Smooth muscle cell (in vitro differentiated cells): ENCODE results near the gene OTUB1. TPM values are rescaled to one million over a fixed set of nuclear protein-coding genes. Genes with fewer than 3 reads are reported as not detected.

ENCODE experiments used
- DNase-seq: peaks from one replicate; lab custom pipeline; 2025; ENCODE audit not compliant: unreplicated experiment; lab: John Stamatoyannopoulos, UW
- H2AFZ ChIP-seq: fragments of 200-600 bp; sonication (generic); 2 replicates; pipeline ENCODE4 v1.6.0; 2016; ENCODE audit warnings: antibody characterized with exemption, low read depth, mild to moderate bottlenecking
- H3F3A ChIP-seq: fragments of 200-600 bp; sonication (generic); 2 replicates; pipeline ENCODE4 v1.6.0; 2017; ENCODE audit warnings: antibody characterized with exemption, low read depth
- H3K27ac ChIP-seq: fragments of 200-600 bp; sonication (generic); 2 replicates; pipeline ENCODE4 v1.5.1; 2016; ENCODE audit warnings: low read depth, mild to moderate bottlenecking
- H3K27me3 ChIP-seq: fragments of 200-600 bp; sonication (generic); 2 replicates; pipeline ENCODE4 v1.6.1; 2016; ENCODE audit warnings: low read depth, mild to moderate bottlenecking
- H3K36me3 ChIP-seq: fragments of 200-600 bp; sonication (generic); 2 replicates; pipeline ENCODE4 v1.5.1; 2016; ENCODE audit warnings: low read depth
- H3K4me1 ChIP-seq: fragments of 200-600 bp; sonication (generic); 2 replicates; pipeline ENCODE4 v1.5.1; 2016; ENCODE audit warnings: low read depth
- H3K4me2 ChIP-seq: fragments of 200-600 bp; sonication (generic); 2 replicates; pipeline ENCODE4 v1.6.0; 2016; ENCODE audit warnings: mild to moderate bottlenecking
- H3K4me3 ChIP-seq: fragments of 200-600 bp; sonication (generic); 2 replicates; pipeline ENCODE4 v1.5.1; 2016; ENCODE audit warnings: mild to moderate bottlenecking
- H3K79me2 ChIP-seq: fragments of 200-600 bp; sonication (generic); 2 replicates; pipeline ENCODE4 v1.6.0; 2016; ENCODE audit warnings: low read depth, mild to moderate bottlenecking
- H3K9ac ChIP-seq: fragments of 200-600 bp; sonication (generic); 2 replicates; pipeline ENCODE4 v1.6.0; 2016; ENCODE audit warnings: low read depth
- H3K9me3 ChIP-seq: fragments of 200-600 bp; sonication (generic); replicated peaks from 2 replicates; pipeline ENCODE4 v1.5.1; 2016; ENCODE audit warnings: low read depth
- H4K20me1 ChIP-seq: fragments of 200-600 bp; sonication (generic); 2 replicates; pipeline ENCODE4 v1.6.0; 2016; ENCODE audit warnings: low read depth
- CTCF ChIP-seq: fragments of 200-600 bp; sonication (generic); IDR thresholded peaks from 2 replicates; pipeline ENCODE4 v1.5.1; 2017; ENCODE audit warnings: borderline replicate concordance, mild to moderate bottlenecking, antibody characterized with exemption; ENCODE audit not compliant: insufficient read depth, poor library complexity, severe bottlenecking
- WGBS: methylation state at CpG from one replicate; pipeline ENCODE4 v1.1.7; 2016; ENCODE audit warnings: low lambda C conversion rate; 5-methylcytosine and 5-hydroxymethylcytosine counted together
- polyA plus RNA-seq: library from polyadenylated mRNA; unstranded; fragments of >200 nt; fragmentation: Nextera tagmentation; extraction: Ambion mirVana; gene quantifications from 2 replicates; pipeline ENCODE4 v1.2.1, GENCODE V29; 2016
- total RNA-seq: library from RNA; depleted of rRNA; stranded (reverse); fragments of >200 nt; gene quantifications from 2 replicates; pipeline ENCODE4 v1.2.3, GENCODE V29; 2014

OTUB1 gene
- total and polyA plus RNA-seq, 2 experiments from 2014 or later: 71.5 to 164 TPM

GRCh38 chr11:64018310-64018709 lies 32.1 kb downstream of the OTUB1 start:
- no peaks in the 10 kb centered on the region for H3K79me2 ChIP-seq
- no peak overlapping the region for H3K4me2 ChIP-seq
- H3K9me3 ChIP-seq: no peaks in the 10 kb centered on the region
- no peaks in the 10 kb centered on the region for H3K27me3 ChIP-seq
- no peaks in the 10 kb centered on the region for H3F3A ChIP-seq
- no peaks in the 10 kb centered on the region for H3K36me3 ChIP-seq
- 98% methylated on average over 8 of the region's 8 CpGs for WGBS
- DNase-seq: no peak
- H2AFZ ChIP-seq: no peak overlapping the region
- no peak overlapping the region for H3K9ac ChIP-seq
- H4K20me1 ChIP-seq: peaks cover 10% of the 10 kb centered on the region
- TF ChIP-seq CTCF: no peak
- H3K27ac ChIP-seq: no peak overlapping the region
- H3K4me1 ChIP-seq: no peaks in the 10 kb centered on the region
- no peak overlapping the region for H3K4me3 ChIP-seq

DNA sequence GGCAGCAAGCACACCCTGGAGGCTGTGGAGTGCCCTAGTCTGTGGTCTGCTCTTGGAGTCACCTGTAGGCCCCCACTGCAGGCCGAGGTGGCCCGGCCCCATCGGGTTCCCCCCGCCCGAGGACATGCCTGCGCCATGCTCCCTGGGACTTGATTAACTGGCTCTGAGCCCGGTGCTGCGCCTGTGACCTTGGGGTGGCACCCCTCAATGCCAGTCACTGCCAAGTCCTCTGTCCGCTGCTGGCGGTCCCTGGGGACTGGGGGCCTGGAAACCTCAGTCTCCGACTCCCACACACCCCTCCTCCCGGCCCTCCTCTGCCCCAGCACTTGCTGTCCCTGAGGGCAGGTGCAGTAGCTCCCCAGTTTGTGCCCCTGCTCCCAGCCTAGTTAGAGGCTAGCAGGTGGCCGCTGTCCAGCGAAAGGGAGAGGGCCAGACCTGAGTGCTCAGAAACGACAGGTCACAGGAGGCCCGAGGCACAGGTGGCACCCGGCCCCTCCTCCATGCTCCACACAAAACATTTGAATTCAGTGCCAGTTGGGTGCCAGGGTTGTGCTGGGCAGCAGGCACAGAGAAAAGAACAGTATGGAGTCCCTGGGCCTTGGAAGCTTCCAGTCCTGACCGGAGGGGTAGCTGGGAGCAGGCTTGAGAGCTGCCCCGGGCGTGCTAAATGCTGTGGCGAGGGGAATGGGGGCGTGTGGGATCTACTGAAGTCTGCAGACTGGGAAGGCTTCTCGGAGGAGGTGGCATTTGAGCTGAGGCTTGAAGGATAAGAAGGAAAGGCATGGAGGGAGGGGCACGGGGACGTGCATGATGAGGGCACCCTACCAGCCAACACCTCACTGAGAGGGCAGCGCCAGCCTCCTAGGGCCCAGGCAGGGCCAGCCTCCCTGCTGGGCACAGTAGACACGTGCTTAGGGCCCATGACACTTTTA lies 33.1 kb downstream of the OTUB1 start:
- Histone ChIP-seq H3K4me2 (no peak overlapping the region), H2AFZ (no peak overlapping the region), H3K9me3 (no peaks in the 10 kb centered on the region), H4K20me1 (peaks cover 10% of the 10 kb centered on the region), H3K4me3 (no peak overlapping the region), H3K79me2 (no peaks in the 10 kb centered on the region), H3K36me3 (no peaks in the 10 kb centered on the region), H3K9ac (no peak overlapping the region), H3K4me1 (no peaks in the 10 kb centered on the region), H3F3A (no peaks in the 10 kb centered on the region), H3K27me3 (no peaks in the 10 kb centered on the region), H3K27ac (no peak overlapping the region)
- no peak for TF ChIP-seq CTCF
- DNase-seq: no peak
- 90% methylated on average over 21 of the region's 27 CpGs for WGBS

DNA sequence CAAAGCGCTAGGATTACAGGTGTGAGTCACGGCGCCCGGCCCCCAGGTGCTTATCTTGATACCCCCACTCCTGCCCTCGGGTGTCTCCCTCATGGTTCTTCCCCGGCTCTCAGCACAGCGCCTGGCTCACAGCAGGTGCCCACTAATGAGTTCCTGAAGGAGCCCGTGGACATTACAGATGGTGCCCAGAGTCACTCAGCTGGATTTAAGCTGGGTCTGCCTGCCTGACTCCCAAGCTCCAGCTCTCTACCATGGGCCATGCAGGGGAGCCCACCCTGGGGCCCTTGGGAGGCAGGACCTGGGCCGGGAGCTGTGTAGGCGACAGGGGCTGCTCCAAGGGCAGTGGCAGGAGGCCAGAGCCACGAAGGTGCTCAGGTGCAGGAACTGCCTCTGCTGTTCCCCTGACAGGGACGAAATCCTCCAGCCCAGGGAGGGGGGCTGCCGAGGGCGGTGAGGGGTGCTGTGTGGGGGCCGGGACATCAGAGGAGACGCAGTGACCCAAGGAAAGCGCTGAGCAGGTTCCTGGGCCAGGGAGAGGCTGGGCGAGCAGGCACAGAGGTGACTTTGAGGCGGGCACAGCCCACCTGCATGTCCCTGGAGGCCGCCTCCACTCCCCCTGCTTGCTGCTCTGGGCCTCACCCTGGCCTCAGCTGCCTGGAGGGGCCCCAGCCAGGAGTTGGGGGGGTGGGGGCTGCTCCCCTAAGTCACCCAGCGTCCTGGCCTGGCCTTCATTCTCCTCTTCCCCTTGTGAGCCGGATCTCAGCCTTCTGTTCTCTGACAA lies 34.9 kb downstream of the OTUB1 start:
- DNase-seq: no peak
- Histone ChIP-seq H3K27me3 (no peaks in the 10 kb centered on the region), H2AFZ (no peak overlapping the region), H3K9me3 (no peaks in the 10 kb centered on the region), H3K4me3 (no peak overlapping the region), H3K36me3 (no peaks in the 10 kb centered on the region), H3K9ac (no peak overlapping the region), H3K79me2 (no peaks in the 10 kb centered on the region), H4K20me1 (peaks cover 10% of the 10 kb centered on the region), H3K27ac (no peak overlapping the region), H3K4me1 (no peaks in the 10 kb centered on the region), H3F3A (no peaks in the 10 kb centered on the region), H3K4me2 (no peak overlapping the region)
- TF ChIP-seq CTCF: no peak
- 77% methylated on average over 14 of the region's 22 CpGs for WGBS
